H1 (cell line): ENCODE measurements around the gene PTMS. TPM values are rescaled to one million over a fixed set of nuclear protein-coding genes. Genes with fewer than 3 reads are reported as not detected.

Experiments
- CTCF ChIA-PET: fragments of 300-600 bp; sonication (Branson Sonifier 250); formaldehyde crosslinking; loops from one replicate; lab custom pipeline; 2021; ENCODE audit not compliant: partially characterized antibody; lab: Charles Lee
- POLR2A ChIA-PET: fragments of 300-600 bp; sonication (Branson Sonifier 250); formaldehyde crosslinking; loops from one replicate; lab custom pipeline; 2021; ENCODE audit warnings: inconsistent platforms; ENCODE audit not compliant: partially characterized antibody; lab: Charles Lee
- DNase-seq, 2 experiments: peaks; one replicate each; pipeline versions ENCODE4 v3.0.0 to v3.0.0-alpha.2; 2010 to 2022; ENCODE audit warnings: low spot score in 2 of 2, low read depth in 1 of 2, mixed read lengths in 1 of 2
- FAIRE-seq: peaks from 2 replicates; lab custom pipeline; 2011; peaks lifted over from hg19 to GRCh38; lab: Jason Lieb, UNC
- H2AFZ ChIP-seq: 2 replicates; pipeline ENCODE4 v1.8.1; 2012; ENCODE audit warnings: low read length, inconsistent platforms
- H2AK5ac ChIP-seq: 2 replicates; pipeline ENCODE4 v1.6.1; 2013; ENCODE audit warnings: low read depth, low read length
- H2BK120ac ChIP-seq: replicated peaks from 2 replicates; pipeline ENCODE3; 2013; ENCODE audit warnings: low read depth, low read length, inconsistent platforms
- H2BK12ac ChIP-seq: 2 replicates; pipeline ENCODE4 v1.6.1; 2013; ENCODE audit warnings: low read depth, low read length
- H2BK15ac ChIP-seq: 2 replicates; pipeline ENCODE4 v1.6.1; 2013; ENCODE audit warnings: low read length
- H2BK20ac ChIP-seq: 2 replicates; pipeline ENCODE4 v1.6.1; 2013; ENCODE audit warnings: low read length
- H2BK5ac ChIP-seq: 2 replicates; pipeline ENCODE4 v1.6.1; 2013; ENCODE audit warnings: low read depth, low read length
- H3K14ac ChIP-seq: 2 replicates; pipeline ENCODE4 v1.6.1; 2013; ENCODE audit warnings: inconsistent platforms; ENCODE audit not compliant: insufficient read length
- H3K18ac ChIP-seq: 2 replicates; pipeline ENCODE4 v1.6.1; 2013; ENCODE audit warnings: low read length; ENCODE audit errors: extremely low read depth
- H3K23ac ChIP-seq: 2 replicates; pipeline ENCODE4 v1.6.1; 2013; ENCODE audit warnings: inconsistent platforms; ENCODE audit not compliant: insufficient read length
- H3K23me2 ChIP-seq: 2 replicates; pipeline ENCODE4 v1.6.1; 2013; ENCODE audit warnings: low read depth, low read length
- H3K27ac ChIP-seq: 2 replicates; pipeline ENCODE4 v1.6.1; 2011; ENCODE audit warnings: low read depth, low read length, inconsistent platforms
- H3K27me3 ChIP-seq, 4 experiments: replicated peaks in 1 of 4; 1 replicate in 1 of 4; 2 replicates in 3 of 4; pipeline versions ENCODE4 v1.6.1 to v1.8.1; 2011 to 2013; ENCODE audit warnings: low read length in 3 of 4, mild to moderate bottlenecking in 3 of 4, inconsistent platforms in 2 of 4, mixed read lengths in 2 of 4, moderate library complexity in 1 of 4; ENCODE audit not compliant: control insufficient read depth in 3 of 4, insufficient read depth in 3 of 4; ENCODE audit errors: extremely low read depth in 1 of 4
- H3K36me3 ChIP-seq, 4 experiments: 2 replicates each; pipeline versions ENCODE4 v1.6.1 to v1.8.1; 2011 to 2013; ENCODE audit warnings: mild to moderate bottlenecking in 4 of 4, low read length in 3 of 4, moderate library complexity in 2 of 4, control low read depth in 1 of 4, inconsistent platforms in 1 of 4; ENCODE audit not compliant: insufficient read depth in 4 of 4, control insufficient read depth in 2 of 4
- H3K4ac ChIP-seq: replicated peaks from 2 replicates; pipeline ENCODE3; 2013; ENCODE audit warnings: low read length, low read depth, mixed read lengths, inconsistent platforms; ENCODE audit not compliant: insufficient read length
- H3K4me1 ChIP-seq, 4 experiments: replicated peaks in 1 of 4; 1 replicate in 1 of 4; 2 replicates in 3 of 4; pipeline versions ENCODE4 v1.6.1 to v1.8.1; 2011 to 2013; ENCODE audit warnings: low read length in 3 of 4, inconsistent platforms in 2 of 4, mixed read lengths in 1 of 4; ENCODE audit not compliant: insufficient read depth in 4 of 4, control insufficient read depth in 3 of 4
- H3K4me2 ChIP-seq, 2 experiments: 2 replicates each; pipeline versions ENCODE4 v1.6.1 to v1.8.1; 2011 to 2013; ENCODE audit warnings: low read depth in 2 of 2, low read length in 2 of 2, control low read depth in 1 of 2, inconsistent platforms in 1 of 2, mild to moderate bottlenecking in 1 of 2; ENCODE audit not compliant: insufficient read depth in 1 of 2
- H3K4me3 ChIP-seq, 4 experiments: fragments of 200-600, 300-600 bp in 1 of 4; sonication (generic), shearing (Covaris generic), sonication (Bioruptor Twin) in 1 of 4; 2 replicates each; pipeline versions ENCODE4 v1.5.1 to v1.8.1; 2011 to 2016; ENCODE audit warnings: low read length in 4 of 4, low read depth in 3 of 4, control low read depth in 2 of 4, inconsistent platforms in 2 of 4, mild to moderate bottlenecking in 2 of 4, mixed read lengths in 1 of 4, moderate library complexity in 1 of 4; ENCODE audit not compliant: insufficient read depth in 2 of 4; ENCODE audit errors: extremely low read depth in 1 of 4
- H3K56ac ChIP-seq: replicated peaks from 2 replicates; pipeline ENCODE3; 2013; ENCODE audit warnings: low read depth, mild to moderate bottlenecking, mixed read lengths, low read length, inconsistent platforms; ENCODE audit not compliant: insufficient read length
- H3K79me1 ChIP-seq: 2 replicates; pipeline ENCODE4 v1.6.1; 2013; ENCODE audit warnings: low read depth, low read length, control low read depth
- H3K79me2 ChIP-seq, 2 experiments: 2 replicates each; pipeline versions ENCODE4 v1.6.1 to v1.8.1; 2012 to 2013; ENCODE audit warnings: low read length in 2 of 2, mild to moderate bottlenecking in 2 of 2, inconsistent platforms in 1 of 2; ENCODE audit not compliant: insufficient read depth in 2 of 2, control insufficient read depth in 1 of 2
- H3K9ac ChIP-seq, 4 experiments: replicated peaks in 1 of 4; 1 replicate in 1 of 4; 2 replicates in 3 of 4; pipeline versions ENCODE4 v1.6.1 to v1.8.1; 2011 to 2013; ENCODE audit warnings: low read depth in 3 of 4, low read length in 3 of 4, control low read depth in 2 of 4, mild to moderate bottlenecking in 2 of 4, moderate library complexity in 2 of 4, inconsistent platforms in 1 of 4; ENCODE audit errors: extremely low read depth in 1 of 4
- H3K9me3 ChIP-seq, 2 experiments: 2 replicates each; pipeline versions ENCODE4 v1.6.1 to v1.8.1; 2012 to 2013; ENCODE audit warnings: mild to moderate bottlenecking in 2 of 2, moderate library complexity in 2 of 2, control low read depth in 1 of 2, inconsistent platforms in 1 of 2, low read depth in 1 of 2, low read length in 1 of 2, mixed read lengths in 1 of 2; ENCODE audit not compliant: insufficient read depth in 2 of 2
- H4K20me1 ChIP-seq, 2 experiments: replicated peaks in 1 of 2; 2 replicates each; pipeline versions ENCODE3 to v1.8.1; 2011 to 2013; ENCODE audit warnings: inconsistent platforms in 2 of 2, low read length in 2 of 2, mild to moderate bottlenecking in 1 of 2; ENCODE audit not compliant: insufficient read depth in 2 of 2, control insufficient read depth in 1 of 2
- H4K5ac ChIP-seq: 2 replicates; pipeline ENCODE4 v1.6.1; 2013; ENCODE audit warnings: low read length, low read depth, mixed read lengths, inconsistent platforms; ENCODE audit not compliant: insufficient read length
- H4K8ac ChIP-seq: 2 replicates; pipeline ENCODE4 v1.8.0; 2013; ENCODE audit warnings: mild to moderate bottlenecking, moderate library complexity, low read length, inconsistent platforms; ENCODE audit not compliant: insufficient read depth; ENCODE audit errors: extremely low read depth
- H4K91ac ChIP-seq: replicated peaks from 2 replicates; pipeline ENCODE3; 2013; ENCODE audit warnings: low read length, mixed read lengths, inconsistent platforms; ENCODE audit not compliant: insufficient read length
- CEBPB ChIP-seq: IDR thresholded peaks from 2 replicates; pipeline ENCODE4 v1.6.1; 2012; ENCODE audit warnings: low read depth, low read length
- CHD1 ChIP-seq: IDR thresholded peaks from 2 replicates; pipeline ENCODE4 v1.6.1; 2012; ENCODE audit warnings: low read depth, low read length, improper control_type of control experiment
- WGBS, 2 experiments: shearing (Covaris generic) in 1 of 2; methylation state at CpG; one replicate each; pipeline versions ENCODE4 v1.1.6 to v1.1.7; 2013 to 2015; ENCODE audit warnings: low lambda C conversion rate in 2 of 2, mixed read lengths in 2 of 2, inconsistent platforms in 1 of 2, low coverage in 1 of 2, missing lambda C conversion rate in 1 of 2; ENCODE audit not compliant: insufficient replicate concordance in 2 of 2, insufficient coverage in 1 of 2, insufficient read length in 1 of 2; ENCODE audit errors: extremely low coverage in 1 of 2, missing lambda C conversion rate in 1 of 2; 5-methylcytosine and 5-hydroxymethylcytosine counted together
- polyA plus RNA-seq, 7 experiments: library from polyadenylated mRNA; depleted of rRNA in 3 of 7; stranded (reverse) in 5 of 7; unstranded in 2 of 7; fragments of >200 nt in 5 of 7; fragments of 200-250 nt in 2 of 7; gene quantifications; 1 replicate in 5 of 7; 2 replicates in 1 of 7; 4 replicates in 1 of 7; pipeline versions ENCODE4 v1.2.1 to v1.2.3, GENCODE V29; 2011 to 2013; ENCODE audit warnings: missing spikeins in 2 of 7, mixed read lengths in 2 of 7
- total RNA-seq: library from RNA; stranded (reverse); fragmentation: NEBNext Ultra II Directional; extraction: Animal tissue kit (Norgen Biotek cat#: 25700); gene quantifications from 2 replicates; pipeline ENCODE4 v1.2.1, GENCODE V29; 2021

PTMS gene
- total and polyA plus RNA-seq, 2 of the 8 experiments (the other 6 are each of a cell fraction or from before 2014, with no cell fraction given) = 444 to 553 TPM

- Histone ChIP-seq H3K23me2 (no peaks in the 10 kb centered on the region; the same call in 1 of the 2 replicates), H3K79me2 (no peaks in the 10 kb centered on the region), H2BK120ac (no peak overlapping the region), H3K4ac (no peak overlapping the region), H2AFZ (0 out of 2 replicates have a peak overlapping the region, but pooled peaks have one; percentile 20), H2BK15ac (no peak overlapping the region), H2BK5ac (no peak overlapping the region), H4K8ac (no peak overlapping the region; the same call in 1 of the 2 replicates), H4K5ac (no peak overlapping the region), H4K20me1 (no peaks in the 10 kb centered on the region), H3K4me1 (peaks cover 0 to 4% (median 2%) of the 10 kb centered on the region in 4 experiments; a peak in 4 of 7 replicates), H3K4me2 (0 out of 4 replicates have a peak overlapping the region, but pooled peaks of 1 of the 2 experiments have one; percentile 6), H3K9me3 (0 out of 4 replicates have a peak, but pooled peaks cover 0 to 2% of the 10 kb centered on the region in 2 experiments), H2BK20ac (no peak overlapping the region), H3K18ac (0 out of 2 replicates have a peak overlapping the region, but pooled peaks have one; percentile 16), H3K14ac (no peak overlapping the region), H3K9ac (no peak overlapping the region), H3K23ac (no peak overlapping the region), H3K4me3 (no peak overlapping the region), H3K56ac (no peak overlapping the region), H3K27ac (no peak overlapping the region), H3K36me3 (no peaks in the 10 kb centered on the region), H2AK5ac (no peak overlapping the region), H4K91ac (no peak overlapping the region), H3K27me3 (no peaks in the 10 kb centered on the region; a peak in 1 of 7 replicates), H2BK12ac (peak overlapping the region; percentile 95), H3K79me1 (no peaks in the 10 kb centered on the region)
- TF ChIP-seq CHD1 = no peak
- TF ChIP-seq CEBPB = peak; percentile 44; the same call in 1 of the 2 replicates
- no peak for FAIRE-seq
- no peak for DNase-seq
- WGBS, 2 experiments = 78% methylated on average over 8 of the region's 10 CpGs; no CpG with 5 or more reads in 1 of the 2 experiments
- POLR2A ChIA-PET = interaction anchor here (0.6 to 1.2 kb wide), 2 partner anchors 12 to 40 kb away, joined by 3 to 6 read pairs; partner anchors contain the start of gene GPR162
- CTCF ChIA-PET = interaction anchor here (2.9 to 6.4 kb wide), 2 partner anchors 16 to 31 kb away, joined by 9 to 45 read pairs; no protein-coding TSS in a partner anchor
These were observed 42.9 kb downstream of the PTMS start for GRCh38 chr12:6809056-6809455.
